Measurements from ENCODE around the gene GIT1.

Gene GIT1

DNA sequence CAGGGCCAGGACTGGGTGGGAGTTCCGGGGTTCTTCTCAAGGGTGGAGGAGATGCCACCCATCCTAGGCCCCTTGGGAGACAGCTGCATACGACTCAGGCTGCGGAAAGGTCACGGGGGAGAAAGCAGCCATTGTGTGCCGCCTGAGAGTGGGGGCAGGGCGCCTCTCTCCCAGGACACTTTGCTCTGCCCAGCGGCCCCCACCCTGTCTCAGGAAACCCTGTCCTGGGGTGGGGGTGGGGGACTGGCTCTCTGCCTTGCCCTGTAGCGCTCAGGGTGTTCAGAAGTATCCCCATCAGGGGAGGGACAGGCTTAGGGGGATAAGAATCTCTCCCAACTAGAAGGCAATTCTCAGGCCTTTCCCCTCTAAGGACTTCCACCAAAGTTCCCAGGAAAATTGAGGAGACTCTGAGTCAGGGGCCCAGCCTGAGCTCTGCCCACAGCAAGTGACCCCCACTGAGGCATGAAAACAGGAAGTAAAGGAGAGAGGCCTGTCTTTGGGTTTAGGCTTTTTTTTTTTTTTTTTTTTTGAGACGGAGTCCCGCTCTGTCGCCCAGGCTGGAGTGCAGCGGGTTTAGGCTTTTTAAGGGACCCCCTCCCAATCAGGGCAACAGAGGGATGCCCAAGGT, 4.9 kb downstream of the GIT1 start:
- ATAC-seq, result no peak
- TF ChIP-seq ZNF565 (CRISPR knock-in tag; conservative IDR thresholded peaks at IDR 0.05; ENCODE audit: low read depth), result no peak
- TF ChIP-seq ZNF70 (CRISPR knock-in tag; IDR thresholded peaks at IDR 0.05), result no peak

GRCh38 chr17:29583324-29584248, 5.9 kb downstream of the GIT1 start:
- TF ChIP-seq GLIS3 (CRISPR knock-in tag; IDR thresholded peaks at IDR 0.05), result no peak
- no peak for TF ChIP-seq ARNTL (CRISPR knock-in tag; IDR thresholded peaks at IDR 0.05; ENCODE audit: borderline replicate concordance, low read depth)
- no peak for TF ChIP-seq ZNF8 (CRISPR knock-in tag; IDR thresholded peaks at IDR 0.05)
- no peak for TF ChIP-seq ZNF565 (CRISPR knock-in tag; conservative IDR thresholded peaks at IDR 0.05; ENCODE audit: low read depth)
- no peak for TF ChIP-seq ZNF70 (CRISPR knock-in tag; IDR thresholded peaks at IDR 0.05)
- no peak for TF ChIP-seq ZC3H10 (CRISPR knock-in tag; IDR thresholded peaks at IDR 0.05)
- TF ChIP-seq SNAI2 (CRISPR knock-in tag; IDR thresholded peaks at IDR 0.05), result no peak
- no peak for TF ChIP-seq ISL1 (CRISPR knock-in tag; IDR thresholded peaks at IDR 0.05)
- no peak for TF ChIP-seq RARB (CRISPR knock-in tag; IDR thresholded peaks at IDR 0.05)
- no peak for TF ChIP-seq PPARA (CRISPR knock-in tag; IDR thresholded peaks at IDR 0.05; ENCODE audit: borderline replicate concordance)
- TF ChIP-seq BACH2 (CRISPR knock-in tag; IDR thresholded peaks at IDR 0.05; ENCODE audit: borderline replicate concordance), result no peak
- TF ChIP-seq POU6F1 (CRISPR knock-in tag; IDR thresholded peaks at IDR 0.05; ENCODE audit: borderline replicate concordance, low read depth), result no peak
- TF ChIP-seq TOX (CRISPR knock-in tag; IDR thresholded peaks at IDR 0.05; ENCODE audit: borderline replicate concordance), result no peak
- no peak for TF ChIP-seq PATZ1 (CRISPR knock-in tag; IDR thresholded peaks at IDR 0.05; ENCODE audit: borderline replicate concordance)
- no peak for TF ChIP-seq OSR1 (CRISPR knock-in tag; IDR thresholded peaks at IDR 0.05)
- no peak for TF ChIP-seq ZFP30 (CRISPR knock-in tag; IDR thresholded peaks at IDR 0.05)
- no peak for TF ChIP-seq TSHZ2 (CRISPR knock-in tag; IDR thresholded peaks at IDR 0.05)
- TF ChIP-seq TCF4 (CRISPR knock-in tag; IDR thresholded peaks at IDR 0.05; ENCODE audit: borderline replicate concordance), result no peak
- no peak for ATAC-seq

DNA sequence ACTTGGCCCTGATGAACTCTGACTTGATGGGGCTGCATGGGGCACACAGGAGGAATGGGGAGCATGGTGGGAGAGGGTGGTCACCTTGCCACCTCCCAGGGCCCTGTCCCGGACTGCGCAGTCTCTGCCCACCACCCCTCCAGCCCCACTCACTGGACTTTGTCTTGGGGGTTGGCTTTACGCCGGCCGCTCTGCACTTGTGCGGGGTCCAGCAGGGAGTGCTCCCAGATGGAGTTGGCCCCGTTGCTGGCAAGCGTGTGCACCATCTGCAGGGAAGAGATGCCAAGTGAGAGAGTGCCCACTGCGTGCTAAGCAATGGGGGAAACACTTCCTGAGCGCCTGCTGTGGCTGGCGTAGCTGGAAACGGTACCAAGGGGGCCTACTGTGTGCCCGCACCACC, 6.7 kb downstream of the GIT1 start:
- no peak for ATAC-seq
- TF ChIP-seq ZFP30 (CRISPR knock-in tag; IDR thresholded peaks at IDR 0.05) (no peak), BACH2 (CRISPR knock-in tag; IDR thresholded peaks at IDR 0.05; ENCODE audit: borderline replicate concordance) (no peak), ZC3H10 (CRISPR knock-in tag; IDR thresholded peaks at IDR 0.05) (no peak), ZNF8 (CRISPR knock-in tag; IDR thresholded peaks at IDR 0.05) (no peak), POU6F1 (CRISPR knock-in tag; IDR thresholded peaks at IDR 0.05; ENCODE audit: borderline replicate concordance, low read depth) (no peak), PPARA (CRISPR knock-in tag; IDR thresholded peaks at IDR 0.05; ENCODE audit: borderline replicate concordance) (no peak), ZNF70 (CRISPR knock-in tag; IDR thresholded peaks at IDR 0.05) (no peak), OSR1 (CRISPR knock-in tag; IDR thresholded peaks at IDR 0.05) (no peak), ESRRG (CRISPR knock-in tag; IDR thresholded peaks at IDR 0.05) (no peak), ZFP3 (CRISPR knock-in tag; IDR thresholded peaks at IDR 0.05) (no peak), SNAI2 (CRISPR knock-in tag; IDR thresholded peaks at IDR 0.05) (no peak), RARB (CRISPR knock-in tag; IDR thresholded peaks at IDR 0.05) (no peak), PATZ1 (CRISPR knock-in tag; IDR thresholded peaks at IDR 0.05; ENCODE audit: borderline replicate concordance) (no peak), TSHZ2 (CRISPR knock-in tag; IDR thresholded peaks at IDR 0.05) (no peak), ISL1 (CRISPR knock-in tag; IDR thresholded peaks at IDR 0.05) (no peak), GLIS3 (CRISPR knock-in tag; IDR thresholded peaks at IDR 0.05) (no peak), CSDC2 (CRISPR knock-in tag; IDR thresholded peaks at IDR 0.05) (no peak)
